ENCODE results near the gene FBXO8. TPM values are rescaled to one million over a fixed set of nuclear protein-coding genes. Genes with fewer than 3 reads are reported as not detected.

FBXO8 gene
- total RNA-seq, 1 experiment from 2014 or later: 8.9 TPM

GRCh38 chr4:174254613-174255012 is 28.9 kb downstream of the FBXO8 start:
- Histone ChIP-seq H2AK5ac (ENCODE audit: insufficient read length, low read length) (no peak overlapping the region), H2BK5ac (ENCODE audit: insufficient read length, low read length) (no peak overlapping the region), H4K8ac (replicated peaks; ENCODE audit: insufficient read length, low read depth, low read length) (no peak overlapping the region), H3K79me2 (ENCODE audit: insufficient read depth, low read length) (no peaks in the 10 kb centered on the region), H2BK15ac (ENCODE audit: low read depth, low read length) (no peak overlapping the region), H3K27me3 (ENCODE audit: insufficient read depth, low read length) (no peaks in the 10 kb centered on the region), H3K9me3 (ENCODE audit: control insufficient read depth, low read depth, low read length) (no peaks in the 10 kb centered on the region), H3K27ac (ENCODE audit: insufficient read length, low read depth, low read length) (no peak overlapping the region), H2BK120ac (ENCODE audit: low read depth, low read length, poor library complexity, severe bottlenecking) (no peak overlapping the region), H3K9ac (ENCODE audit: extremely low read depth, insufficient read length, low read length) (no peak overlapping the region), H4K5ac (ENCODE audit: insufficient read length, low read depth, low read length) (no peak overlapping the region), H2AFZ (ENCODE audit: low read length) (no peak overlapping the region), H4K20me1 (ENCODE audit: control insufficient read depth, insufficient read depth, insufficient read length) (peaks cover 3% of the 10 kb centered on the region), H3T11ph (ENCODE audit: low read length) (no peak overlapping the region), H3K4me1 (ENCODE audit: insufficient read depth, low read length) (no peaks in the 10 kb centered on the region), H3K18ac (ENCODE audit: insufficient read length, low read depth, low read length) (no peak overlapping the region), H3K23ac (ENCODE audit: insufficient read length, low read depth, low read length) (no peak overlapping the region), H3K14ac (ENCODE audit: insufficient read depth, low read length) (no peak overlapping the region), H3K4me2 (ENCODE audit: insufficient read depth, insufficient read length, low read length) (no peak overlapping the region), H3K23me2 (ENCODE audit: insufficient read length, low read depth, low read length, poor library complexity, severe bottlenecking) (peaks cover 2% of the 10 kb centered on the region), H2BK12ac (ENCODE audit: insufficient read length, low read depth, low read length) (no peak overlapping the region), H2BK20ac (ENCODE audit: low read depth, low read length, poor library complexity, severe bottlenecking) (no peak overlapping the region), H3K56ac (ENCODE audit: insufficient read length, low read depth, low read length) (no peak overlapping the region), H3K79me1 (ENCODE audit: insufficient read depth, low read depth, low read length, poor library complexity, severe bottlenecking) (no peaks in the 10 kb centered on the region), H4K91ac (ENCODE audit: insufficient read length, low read depth, low read length) (no peak overlapping the region), H3K4ac (ENCODE audit: low read depth, low read length) (no peak overlapping the region)
- no peaks in the 10 kb centered on the region for H3K36me3 Mint-ChIP-seq (ENCODE audit: insufficient read depth in 1 of 3, low read depth in 3 of 3)
- no peak overlapping the region for H3K4me3 Mint-ChIP-seq
- H3K9me3 Mint-ChIP-seq: no peaks in the 10 kb centered on the region
- no CpG with 5 or more reads among the region's 1 CpG for WGBS (ENCODE audit: extremely low coverage, insufficient read length, low lambda C conversion rate)
- DNase-seq: no peak
- no peak overlapping the region for H3K27ac Mint-ChIP-seq
- no peak for TF ChIP-seq CTCF (conservative IDR thresholded peaks at IDR 0.05)
- no peaks in the 10 kb centered on the region for H3K27me3 Mint-ChIP-seq (ENCODE audit: low read depth)
- no peaks in the 10 kb centered on the region for H3K4me1 Mint-ChIP-seq
